DLD1 (cell line): ENCODE measurements around the gene PEPD.

ENCODE experiments used
- in situ Hi-C: cut with HindIII; loops from 2 replicates; pipeline ENCODE4 v1.10.0; 2017; ENCODE audit warnings: low sequenced_read_pairs

PEPD gene

DNA sequence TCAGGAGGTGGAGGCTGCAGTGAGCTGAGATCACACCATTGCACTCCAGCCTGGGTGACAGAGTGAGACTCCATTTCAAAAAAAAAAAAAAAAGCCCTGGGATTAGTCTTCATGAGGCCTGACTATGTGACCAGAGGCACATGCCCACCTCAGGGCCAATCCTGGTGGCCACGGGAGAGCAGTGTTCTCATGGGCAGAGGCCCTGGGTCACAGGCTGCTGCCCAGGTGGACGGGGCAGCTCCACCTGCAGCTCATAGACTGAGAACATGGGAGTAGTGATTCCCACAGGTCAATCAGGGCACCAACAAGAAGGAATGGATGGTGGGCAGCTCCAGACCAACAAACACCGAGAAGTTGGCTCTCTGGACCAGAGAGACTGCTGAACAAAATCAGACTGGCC, 26.1 kb upstream of the PEPD start:
- in situ Hi-C loops = no loop called here

DNA sequence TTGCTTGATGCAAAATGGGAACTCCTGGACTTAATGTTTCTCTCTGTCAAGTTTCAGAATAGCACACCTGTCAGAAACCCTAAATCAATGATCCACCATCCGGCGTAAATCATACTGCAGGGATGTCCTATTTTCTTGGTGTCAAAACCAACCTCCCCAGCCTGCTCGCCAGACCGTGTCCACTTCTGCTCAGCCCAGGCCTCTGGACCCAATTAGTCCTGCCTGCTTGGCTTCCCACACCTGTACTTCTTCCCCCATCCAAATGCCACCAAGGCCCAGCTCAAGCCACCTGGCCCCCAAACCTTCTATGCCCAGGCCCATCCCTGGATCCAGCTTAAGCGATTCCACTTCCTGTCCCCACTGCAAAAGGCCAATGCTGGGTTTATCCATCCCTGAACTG, 25.1 kb upstream of the PEPD start:
- in situ Hi-C loops = no loop called here

- in situ Hi-C loops = no loop called here
Observed at GRCh38 chr19:33545217-33545981, 23.8 kb upstream of the PEPD start.

GRCh38 chr19:33535226-33535625, 13.6 kb upstream of the PEPD start:
- in situ Hi-C loops = no loop called here

DNA sequence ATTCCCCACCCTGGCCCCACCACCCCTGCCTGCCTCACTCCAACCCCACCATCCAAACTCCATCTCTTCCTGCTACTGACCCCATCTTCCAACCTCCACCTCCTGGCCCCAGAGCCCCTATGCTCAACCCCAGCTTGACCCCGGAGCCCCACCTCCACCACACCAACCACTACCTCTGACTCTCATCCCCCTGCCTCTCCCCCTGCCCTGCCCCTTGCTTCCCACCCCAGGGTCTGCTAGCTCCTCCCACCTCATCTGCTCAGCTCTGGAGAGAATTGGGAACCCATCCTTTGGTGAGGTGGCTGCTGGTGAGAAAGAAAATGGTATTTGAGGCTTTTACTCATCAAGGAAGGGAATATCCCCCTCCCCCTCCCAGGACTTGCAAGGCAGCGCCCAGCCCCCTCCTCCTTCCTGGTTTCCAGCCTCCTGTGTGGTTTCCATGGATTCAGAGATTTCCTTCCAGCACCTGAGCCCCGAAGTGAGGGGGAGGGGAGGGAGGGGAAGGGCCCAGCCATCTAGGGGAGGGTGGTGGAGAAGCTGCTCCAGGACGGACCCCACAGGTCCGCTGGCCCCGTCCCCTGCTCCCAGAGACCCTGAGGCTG, 11.4 kb upstream of the PEPD start:
- in situ Hi-C loops = no loop called here

GRCh38 chr19:33530842-33531241, 9.3 kb upstream of the PEPD start:
- in situ Hi-C loops = no loop called here

- in situ Hi-C loops = no loop called here
Observed at GRCh38 chr19:33530296-33530695, 8.7 kb upstream of the PEPD start.

- in situ Hi-C loops = no loop called here
Observed at GRCh38 chr19:33529094-33529676, 7.6 kb upstream of the PEPD start.

- in situ Hi-C loops = no loop called here
Observed at GRCh38 chr19:33528404-33528803, 6.8 kb upstream of the PEPD start.

DNA sequence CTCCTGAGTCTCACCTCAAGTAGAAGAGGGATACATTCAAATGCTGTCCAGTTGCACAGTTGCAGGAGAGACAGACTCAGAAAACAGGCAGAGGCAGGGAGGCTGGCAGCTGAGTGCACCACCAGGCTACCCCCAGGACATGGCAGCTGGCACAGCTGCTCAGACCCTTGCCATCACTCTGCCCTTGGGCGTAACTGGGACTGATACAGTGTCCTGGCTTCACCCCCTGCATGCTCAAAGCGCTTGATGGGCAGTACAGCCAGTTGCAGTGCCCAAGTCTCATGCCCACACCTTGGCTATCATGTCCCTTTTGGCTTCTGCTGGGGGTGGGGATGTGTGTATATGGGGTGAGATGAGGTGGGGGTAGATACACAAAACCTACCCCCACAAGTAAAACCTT, 5.5 kb upstream of the PEPD start:
- in situ Hi-C loops = no loop called here

DNA sequence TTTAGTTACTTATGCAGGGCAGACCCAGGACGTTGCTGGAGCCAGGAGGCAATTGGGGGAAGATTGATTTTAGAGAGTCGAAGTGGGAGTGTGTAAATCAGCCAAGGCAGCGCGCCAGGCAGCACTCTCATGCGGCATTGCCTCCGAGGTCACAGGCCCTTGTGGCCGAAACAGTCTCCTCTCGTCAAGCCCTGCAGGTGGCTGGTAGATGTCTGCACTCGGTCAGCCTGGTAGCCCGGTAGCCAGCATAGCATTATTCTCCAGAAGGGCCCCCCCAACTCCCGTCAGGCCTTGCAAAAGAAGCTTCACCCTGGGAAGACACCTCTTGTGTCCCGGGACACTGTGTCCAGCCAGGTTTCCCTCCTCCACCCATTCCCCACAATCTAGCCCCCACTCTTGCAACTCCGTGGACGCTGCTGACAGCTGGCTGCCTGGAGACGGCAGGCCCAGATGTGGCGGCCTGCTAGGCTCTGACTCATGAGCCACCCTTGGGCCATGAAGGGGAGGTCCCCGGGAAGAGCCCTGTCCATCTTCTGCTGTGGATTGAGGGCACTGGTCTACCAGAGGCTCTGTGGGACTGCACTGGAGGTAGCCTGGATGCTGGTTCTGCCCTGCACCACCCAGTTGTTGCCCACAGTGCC, 2.6 kb upstream of the PEPD start:
- in situ Hi-C loops = no loop called here

DNA sequence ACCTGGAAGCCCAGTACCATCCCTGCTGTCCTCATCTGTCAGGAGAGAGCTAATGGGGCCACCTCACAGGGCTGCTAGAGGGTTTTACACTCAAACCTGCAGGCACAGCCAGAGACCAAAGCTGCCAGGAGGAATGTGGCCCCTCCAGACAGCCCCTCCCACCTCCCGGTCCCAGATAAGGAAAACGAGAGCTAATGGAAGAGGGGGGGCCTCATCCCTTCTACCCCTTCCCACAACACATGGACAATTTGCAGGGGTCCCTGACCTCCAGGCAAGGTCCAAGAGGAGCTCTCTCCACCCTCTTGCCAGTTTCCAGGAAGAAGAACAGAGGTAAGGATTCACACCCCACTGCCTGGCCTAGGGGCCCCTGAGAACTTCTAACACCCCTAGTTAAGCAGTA, 1.6 kb upstream of the PEPD start:
- in situ Hi-C loops = no loop called here

GRCh38 chr19:33522371-33522662, 726 bp upstream of the PEPD start:
- in situ Hi-C loops = no loop called here

DNA sequence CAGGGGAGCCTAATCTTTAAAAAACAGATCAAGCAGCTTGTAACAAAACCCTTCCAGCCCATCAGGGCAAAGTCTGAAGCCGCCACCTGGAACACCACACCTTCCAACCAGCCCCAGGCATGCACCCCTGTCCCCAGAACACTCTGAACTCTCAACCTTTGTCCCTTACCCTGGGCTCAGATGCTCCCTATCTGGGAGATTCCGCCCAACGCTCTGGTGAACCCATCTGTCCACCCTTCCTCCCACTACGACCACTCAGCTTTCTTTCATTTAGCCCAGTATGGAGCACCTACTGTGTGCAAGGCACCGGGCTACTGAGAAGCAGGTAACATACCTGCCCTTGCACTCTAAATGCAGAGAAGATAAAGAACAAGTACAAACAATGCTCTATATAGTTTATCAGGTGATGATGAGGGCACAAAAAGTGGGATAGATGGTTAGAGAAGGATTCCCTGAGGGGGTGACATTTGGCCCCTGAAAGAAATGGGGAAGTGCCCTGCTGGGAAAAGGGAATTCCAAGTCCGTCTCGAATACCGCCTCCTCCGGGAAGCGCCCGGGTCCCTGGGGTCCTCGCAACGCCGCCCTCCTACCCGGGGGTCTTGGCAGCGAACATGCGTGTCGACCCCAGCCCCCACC, 629 bp downstream of the PEPD start:
- in situ Hi-C loops = no loop called here

- in situ Hi-C loops = no loop called here
Observed at GRCh38 chr19:33520048-33520643, 1.4 kb downstream of the PEPD start.

DNA sequence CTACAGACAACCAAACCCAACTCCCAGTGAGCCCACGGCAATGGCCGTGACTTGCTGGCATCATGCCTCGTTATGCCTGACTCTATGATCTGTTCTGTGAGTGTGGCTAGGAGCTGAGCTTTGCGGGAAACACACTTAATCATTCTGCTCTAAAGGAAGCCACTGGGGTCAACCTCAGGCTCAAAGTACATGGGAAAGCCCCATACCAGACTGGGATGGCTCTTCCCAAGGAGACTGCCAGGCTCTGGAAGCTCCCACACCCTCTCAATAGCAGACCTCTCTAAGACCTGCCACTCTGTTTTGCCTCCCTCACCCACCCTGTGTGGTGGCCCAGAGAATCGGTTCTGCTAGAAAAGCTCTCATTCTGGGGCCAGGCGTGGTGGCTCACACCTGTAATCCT, 2.2 kb downstream of the PEPD start:
- in situ Hi-C loops = no loop called here

- in situ Hi-C loops = no loop called here
Observed at GRCh38 chr19:33518541-33518940, 3.0 kb downstream of the PEPD start.

DNA sequence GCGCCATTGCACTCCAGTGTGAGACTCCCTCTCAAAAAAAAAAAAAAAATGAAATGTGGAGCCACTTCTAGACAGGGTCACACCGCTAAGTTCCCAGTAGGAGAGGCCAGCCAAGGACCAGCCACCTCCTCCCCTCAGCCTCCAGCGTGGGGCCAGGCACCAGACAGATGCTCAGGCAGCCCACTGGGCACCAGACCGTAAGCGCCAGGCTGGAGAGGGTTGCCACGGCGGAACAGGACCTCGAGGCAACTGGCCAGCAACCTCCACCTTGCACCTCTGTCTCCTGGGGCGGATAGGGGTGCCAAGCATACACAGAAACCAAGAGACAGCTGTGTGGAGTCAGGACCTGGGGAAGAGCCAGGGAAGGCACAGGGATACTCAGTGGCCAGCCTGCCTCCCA, 3.7 kb downstream of the PEPD start:
- in situ Hi-C loops = no loop called here

DNA sequence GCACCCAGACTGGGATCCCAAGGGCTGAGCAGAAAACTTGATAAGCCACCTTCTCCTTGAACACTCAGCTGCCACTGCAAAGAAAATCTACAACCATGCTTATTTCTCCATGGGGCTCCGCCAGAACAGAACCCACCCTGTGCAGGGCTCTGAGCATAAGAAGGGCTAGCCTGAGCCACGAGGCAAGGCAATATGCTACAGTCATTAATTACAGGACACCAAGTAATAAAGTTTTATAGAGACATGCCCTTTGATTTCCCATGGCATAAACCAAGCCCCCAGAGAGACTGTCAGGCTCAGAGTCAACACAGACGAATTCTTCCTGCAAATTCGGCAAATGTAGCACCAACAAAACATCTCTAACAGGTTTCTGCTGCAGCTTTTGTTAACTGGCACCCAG, 5.7 kb downstream of the PEPD start:
- in situ Hi-C loops = no loop called here

GRCh38 chr19:33514885-33515551, 6.6 kb downstream of the PEPD start:
- in situ Hi-C loops = no loop called here

DNA sequence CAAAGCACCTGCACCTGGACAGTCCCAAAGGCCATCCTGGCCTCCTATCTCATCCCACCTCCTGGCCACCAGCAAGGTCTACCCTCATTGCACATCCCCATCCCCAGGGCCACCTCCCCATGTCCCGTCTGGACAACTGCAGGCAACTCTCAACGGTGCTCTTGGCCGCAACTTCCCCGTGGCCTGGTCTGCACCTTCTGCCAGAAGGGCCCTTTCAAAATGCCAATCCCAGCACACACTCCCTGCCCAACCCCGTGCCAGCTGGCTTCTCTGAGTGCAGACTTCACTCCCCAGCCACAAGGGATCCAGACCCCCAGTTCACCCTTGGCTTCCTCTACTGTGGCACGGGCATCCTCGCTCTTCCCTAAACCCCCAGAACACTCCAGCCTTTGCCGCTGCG, 8.2 kb downstream of the PEPD start:
- in situ Hi-C loops = no loop called here
